Measurements from ENCODE around the gene TERT.
"Not testable (repeated sequence)": the region's sequence is repeated elsewhere in the genome, so short reads cannot be mapped to it uniquely, and the experiment has no call there.

TERT gene

GRCh38 chr5:1294835-1295649 is at the start of gene TERT:
Gene TERT (minus strand): TSS chr5:1295068. CDS start chr5:1294989, 79 bp downstream.
- DNase-seq = peak; percentile 68

GRCh38 chr5:1343931-1344901 is 49.3 kb upstream of the TERT start:
- no peak for DNase-seq

- no peak for DNase-seq
Measured at GRCh38 chr5:1343315-1343751, 48.5 kb upstream of the TERT start.

GRCh38 chr5:1342711-1343110 is 47.8 kb upstream of the TERT start:
- not testable (repeated sequence) for DNase-seq

GRCh38 chr5:1342268-1342667 is 47.4 kb upstream of the TERT start:
- no peak for DNase-seq

GRCh38 chr5:1341863-1342262 is 47.0 kb upstream of the TERT start:
- no peak for DNase-seq

GRCh38 chr5:1339818-1340210 is 44.9 kb upstream of the TERT start:
- not testable (repeated sequence) for DNase-seq

- not testable (repeated sequence) for DNase-seq
Measured at GRCh38 chr5:1339139-1339817, 44.4 kb upstream of the TERT start.

GRCh38 chr5:1338506-1339070 is 43.7 kb upstream of the TERT start:
- no peak for DNase-seq

GRCh38 chr5:1338196-1338490 is 43.3 kb upstream of the TERT start:
- DNase-seq = no peak

- DNase-seq = no peak
Measured at GRCh38 chr5:1337489-1338195, 42.8 kb upstream of the TERT start.

GRCh38 chr5:1336749-1337488 is 42.1 kb upstream of the TERT start:
- no peak for DNase-seq

GRCh38 chr5:1336106-1336561 is 41.3 kb upstream of the TERT start:
- no peak for DNase-seq

- no peak for DNase-seq
Measured at GRCh38 chr5:1335540-1336095, 40.8 kb upstream of the TERT start.

GRCh38 chr5:1334831-1335539 is 40.1 kb upstream of the TERT start:
- no peak for DNase-seq

- DNase-seq = no peak
Measured at GRCh38 chr5:1333986-1334385, 39.1 kb upstream of the TERT start.

- not testable (repeated sequence) for DNase-seq
Measured at GRCh38 chr5:1333286-1333685, 38.4 kb upstream of the TERT start.

- no peak for DNase-seq
Measured at GRCh38 chr5:1332461-1333001, 37.7 kb upstream of the TERT start.

- DNase-seq = no peak
Measured at GRCh38 chr5:1331861-1332405, 37.1 kb upstream of the TERT start.
